ENCODE results near the gene GSG1L. TPM values are rescaled to one million over a fixed set of nuclear protein-coding genes. Genes with fewer than 3 reads are reported as not detected.

Gene GSG1L
- total and polyA plus RNA-seq, 2 of the 13 experiments (the other 11 are each of a cell fraction or from before 2014, with no cell fraction given), result not detected

GRCh38 chr16:27984121-27984520 is 79.4 kb downstream of the GSG1L start:
- ChIA-PET CTCF (ENCODE audit: low intra/inter-chr PET ratio, low total read pairs) (no interaction called here), POLR2A (no interaction called here)
- H3K79me2 ChIP-seq (ENCODE audit: insufficient read depth, low read length), result no peaks in the 10 kb centered on the region
- BruUV-seq (replicated peaks), result no TSS peak
- TF ChIP-seq TBX3 (IDR thresholded peaks at IDR 0.05; ENCODE audit: borderline replicate concordance) (no peak), SOX6 (IDR thresholded peaks at IDR 0.05) (no peak), SOX6 (CRISPR knock-in tag; IDR thresholded peaks at IDR 0.05) (no peak), ZBTB46 (CRISPR knock-in tag; IDR thresholded peaks at IDR 0.05; ENCODE audit: borderline replicate concordance) (no peak), ZBTB21 (CRISPR knock-in tag; IDR thresholded peaks at IDR 0.05) (no peak), GTF3A (CRISPR knock-in tag; conservative IDR thresholded peaks at IDR 0.05) (no peak), ZNF709 (CRISPR knock-in tag; IDR thresholded peaks at IDR 0.05) (no peak), HOXD1 (CRISPR knock-in tag; IDR thresholded peaks at IDR 0.05) (no peak), ZNF7 (CRISPR knock-in tag; IDR thresholded peaks at IDR 0.05) (no peak), MAF1 (CRISPR knock-in tag; IDR thresholded peaks at IDR 0.05; ENCODE audit: borderline replicate concordance) (no peak), HOXA9 (CRISPR knock-in tag; IDR thresholded peaks at IDR 0.05; ENCODE audit: borderline replicate concordance) (no peak), MXI1 (IDR thresholded peaks at IDR 0.05; ENCODE audit: borderline replicate concordance, low read depth, low read length) (no peak)
- H2AFZ ChIP-seq (ENCODE audit: low read length), result no peak overlapping the region
- FAIRE-seq (no peak), DNase-seq (ENCODE audit: low spot score) (no peak), ATAC-seq (no peak)
- no peaks in the 10 kb centered on the region for H4K20me1 ChIP-seq (ENCODE audit: insufficient read depth, low read length)
- H3K9ac ChIP-seq (ENCODE audit: insufficient read depth, low read depth, low read length), result no peak overlapping the region
- intact Hi-C loops (cut with micrococcal nuclease; ENCODE audit: unreplicated experiment) (no loop called here), in situ Hi-C loops (cut with HindIII; ENCODE audit: extremely low pct_ligation_motif_present, low pct_unique_long_range_greater_than_20kb) (no loop called here)
- H3K9me3 ChIP-seq (ENCODE audit: low read length), result no peaks in the 10 kb centered on the region
- no peak overlapping the region for H3K4me3 ChIP-seq (replicated peaks in 1 of 3; ENCODE audit: insufficient read depth in 1 of 3, low read depth in 2 of 3, low read length in 3 of 3)
- 59% methylated on average over 7 of the region's 7 CpGs for WGBS (ENCODE audit: low lambda C conversion rate)
- H3K4me1 ChIP-seq (ENCODE audit: insufficient read depth, low read length), result no peaks in the 10 kb centered on the region
- H3K36me3 ChIP-seq (replicated peaks in 1 of 2; ENCODE audit: control insufficient read depth in 1 of 2, insufficient read depth in 2 of 2, low read length in 2 of 2), result no peaks in the 10 kb centered on the region
- H3K27me3 ChIP-seq (ENCODE audit: control insufficient read depth in 1 of 2, insufficient read depth in 2 of 2, low read length in 2 of 2), result no peaks in the 10 kb centered on the region; a peak in 2 of 5 replicates
- no peak overlapping the region for H3K27ac ChIP-seq (ENCODE audit: extremely low read length, insufficient read depth, low read length)
- no peak overlapping the region for H3K4me2 ChIP-seq (ENCODE audit: low read depth, low read length)

Measured in HepG2 (cell line).